Right hindlimb (tissue), 1 donor: ENCODE results near the gene KSR1.
A peak's percentile ranks its signal among the peaks of the same experiment; 100 is the strongest.

Experiments
- DNase-seq: peaks from one replicate; pipeline ENCODE4 v3.0.0-alpha.2; 2018

The KSR1 gene

DNA sequence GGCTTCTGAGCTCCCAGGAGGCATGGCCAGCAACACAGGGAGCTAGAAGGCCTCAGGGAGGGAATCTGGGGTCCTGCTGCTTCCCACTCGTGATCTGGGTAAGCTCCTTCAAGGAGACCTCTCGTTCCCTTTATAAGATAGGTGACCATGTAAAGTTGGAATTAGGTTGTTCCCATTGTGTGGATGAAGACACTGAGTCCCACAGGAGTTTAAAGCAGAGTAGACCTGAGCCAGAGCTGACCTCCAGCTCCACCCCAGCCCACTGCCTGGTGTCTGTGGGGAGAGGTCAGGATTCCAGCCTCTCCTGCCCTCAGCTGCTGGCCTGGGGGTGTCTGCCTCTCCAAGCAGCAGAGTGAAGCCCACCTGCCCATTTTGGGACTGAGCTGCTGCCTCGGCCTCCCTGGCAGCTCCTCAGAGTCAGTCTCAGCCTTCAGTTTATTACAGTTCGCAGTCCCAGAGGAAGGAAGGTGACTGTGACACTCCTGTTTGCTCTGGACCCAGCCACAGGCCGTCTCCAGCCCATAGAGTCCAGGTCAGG lies 141.6 kb downstream of the KSR1 start:
- DNase-seq, result no peak

GRCh38 chr17:27598337-27599050 lies 142.2 kb downstream of the KSR1 start:
- DNase-seq, result no peak

DNA sequence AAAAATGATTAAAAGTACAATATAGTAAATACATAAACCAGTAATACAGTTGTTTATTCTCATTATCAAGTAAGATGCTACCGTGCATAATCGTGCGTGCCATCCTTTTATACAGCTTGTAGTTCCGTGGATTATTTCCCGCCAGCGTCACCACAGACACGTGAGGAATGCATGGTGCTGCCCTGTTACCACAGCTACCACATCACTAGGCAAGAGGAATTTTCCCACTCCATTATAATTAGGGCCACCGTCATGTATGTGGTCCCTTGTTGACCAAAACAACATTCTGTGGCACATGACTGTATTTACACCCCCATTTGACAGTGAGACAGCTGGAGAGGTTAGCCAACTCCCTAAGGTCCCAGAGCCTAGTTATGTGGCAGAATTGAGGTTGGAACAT lies 144.2 kb downstream of the KSR1 start:
- no peak for DNase-seq

DNA sequence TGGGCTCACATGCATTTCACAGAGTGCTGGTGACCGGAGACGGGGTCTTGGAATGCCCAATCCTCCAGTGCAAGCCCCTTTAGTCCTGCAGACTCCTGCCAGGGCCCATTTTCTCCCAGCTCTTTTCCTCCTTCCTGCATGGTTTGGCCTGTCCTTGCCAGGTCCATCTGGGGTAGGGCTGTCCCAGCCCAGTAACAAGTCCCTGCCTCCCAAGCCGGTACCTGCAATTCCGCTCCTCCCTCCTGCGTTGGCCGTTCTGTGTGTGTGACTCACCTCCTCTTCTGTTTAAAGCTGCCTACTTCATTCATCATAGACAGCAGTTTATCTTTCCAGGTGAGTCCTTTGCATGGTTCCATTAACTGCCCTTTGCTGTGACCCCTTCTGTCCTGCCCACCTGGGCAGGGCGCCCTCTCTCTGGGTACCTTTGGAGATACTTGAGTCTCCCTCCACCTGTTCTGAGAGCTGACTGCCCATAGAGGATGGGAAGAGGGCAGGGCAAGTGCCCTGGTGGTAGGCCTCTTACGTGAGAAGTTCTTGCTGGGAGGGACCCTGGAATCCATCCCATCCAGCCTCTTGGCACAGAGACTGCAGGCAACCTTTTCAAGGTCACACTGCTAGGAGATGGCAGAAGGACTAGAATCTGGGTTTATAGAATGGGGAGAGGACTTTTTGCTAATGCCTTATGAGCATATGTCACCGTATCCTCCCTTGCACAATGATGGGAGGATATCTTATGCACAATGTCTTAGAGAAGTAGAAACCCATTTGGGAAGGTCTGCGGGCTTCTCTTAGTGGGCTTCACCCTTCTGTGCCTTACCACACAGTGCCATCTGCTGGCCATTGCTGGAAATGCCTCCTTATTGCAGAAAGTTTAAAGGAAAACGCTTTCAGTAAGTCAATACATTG lies 145.1 kb downstream of the KSR1 start:
- DNase-seq, result peak; percentile 83

DNA sequence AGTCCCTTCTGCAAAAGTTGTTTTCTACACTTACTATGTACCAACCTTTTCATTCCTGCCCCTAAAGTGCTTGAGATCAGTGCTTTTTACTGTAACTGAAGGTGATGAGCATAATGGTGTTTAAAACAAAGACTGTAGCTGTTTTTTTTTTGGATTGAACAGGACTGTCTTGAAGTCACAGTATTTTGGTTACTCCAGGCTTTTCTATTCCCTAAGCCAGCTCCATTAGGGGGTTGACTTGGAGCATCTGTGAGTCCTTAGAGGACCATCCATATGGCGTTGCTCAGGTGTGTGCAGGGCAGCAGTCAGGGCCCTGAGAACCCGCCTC lies 145.7 kb downstream of the KSR1 start:
- DNase-seq, result no peak

- DNase-seq, result peak; percentile 74
Measured at GRCh38 chr17:27602721-27603420, 146.6 kb downstream of the KSR1 start.

DNA sequence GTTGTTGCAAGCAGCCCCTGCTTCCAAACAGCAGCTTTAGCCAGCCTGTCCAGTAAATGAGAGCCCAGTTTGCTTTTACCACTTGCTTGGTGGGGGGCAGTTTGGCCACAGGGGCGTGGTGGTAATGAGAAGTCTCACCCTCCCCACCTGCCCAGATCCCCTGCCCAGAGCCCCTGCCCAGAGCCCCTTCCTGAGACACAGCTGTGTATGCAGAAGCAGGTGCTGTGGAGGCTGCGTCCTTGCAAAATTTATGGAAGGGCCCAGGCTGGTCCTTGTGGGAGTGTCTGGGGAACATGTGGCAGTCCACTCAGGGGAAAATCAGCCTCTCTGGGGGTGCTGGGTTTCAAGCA lies 147.1 kb downstream of the KSR1 start:
- DNase-seq, result no peak

DNA sequence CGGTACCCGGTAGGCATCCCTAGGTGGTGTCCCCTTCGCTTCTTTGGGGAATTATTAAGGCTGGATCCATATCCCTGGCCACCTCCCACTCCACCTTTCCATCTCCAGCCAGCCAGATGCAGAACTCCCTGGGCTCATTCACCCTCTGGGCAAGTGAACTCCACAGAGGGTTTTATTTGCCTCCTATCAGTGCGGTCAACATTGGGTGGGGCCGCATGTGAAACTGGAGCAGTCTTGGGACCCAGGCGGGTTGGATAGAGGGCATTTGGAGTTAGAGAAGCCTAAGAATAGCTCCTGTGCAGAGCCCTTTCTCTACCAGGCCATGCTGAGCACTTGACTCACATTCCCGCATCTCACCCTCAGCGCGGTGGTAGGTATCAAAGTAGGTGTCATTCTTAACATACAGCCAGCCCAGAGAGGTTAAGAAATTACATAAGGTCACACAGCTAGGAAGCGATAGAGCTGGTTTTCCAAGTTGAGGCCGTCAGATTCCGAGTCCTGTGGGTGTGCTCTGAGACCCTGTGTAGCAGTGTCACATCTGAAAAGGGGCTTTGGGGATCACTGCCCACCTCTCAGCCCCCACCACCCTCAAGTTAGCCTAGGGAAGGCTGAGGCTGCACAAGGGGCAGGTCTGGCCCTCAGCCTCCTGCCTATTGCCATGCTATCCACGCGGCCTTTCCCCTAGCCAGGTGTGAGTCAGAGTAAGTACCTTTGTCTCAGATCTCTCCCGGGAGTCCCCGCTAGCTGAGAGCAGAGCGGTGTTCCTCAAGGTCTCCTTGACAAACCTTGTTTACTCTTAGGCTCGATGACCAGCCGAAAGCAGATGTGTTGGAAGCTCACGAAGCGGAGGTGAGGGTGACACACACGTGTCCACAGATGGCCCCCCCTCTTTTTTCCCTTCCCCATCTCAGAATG lies 147.9 kb downstream of the KSR1 start:
- DNase-seq, result no peak

- no peak for DNase-seq
Measured at GRCh38 chr17:27605409-27605808, 149.2 kb downstream of the KSR1 start.

DNA sequence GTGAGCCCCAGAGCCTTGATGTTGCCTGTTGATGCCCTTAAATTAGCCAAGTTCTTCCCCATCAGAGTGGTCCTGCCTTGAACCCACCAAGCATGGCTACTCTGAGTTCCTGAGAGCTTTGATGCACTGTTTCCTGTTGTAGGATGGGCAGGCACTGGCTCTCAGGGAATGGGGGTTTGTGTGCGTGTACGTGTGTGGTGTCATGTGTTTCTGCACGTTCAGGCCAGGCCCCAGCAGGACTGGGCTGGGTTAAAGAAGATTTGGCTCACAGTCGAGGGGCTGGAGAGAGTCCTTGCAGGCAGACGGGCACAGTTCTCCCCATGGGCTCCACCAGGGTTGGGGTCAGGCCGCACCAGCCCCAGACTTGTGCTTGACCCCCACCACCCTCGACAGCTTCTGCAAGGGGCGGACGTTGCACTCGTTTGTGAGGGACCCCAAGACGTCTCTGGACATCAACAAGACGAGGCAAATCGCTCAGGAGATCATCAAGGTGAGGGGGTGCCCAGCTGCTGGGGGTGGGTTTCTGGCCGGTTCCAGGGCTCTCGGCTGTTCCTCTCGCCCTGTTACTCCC lies 151.4 kb downstream of the KSR1 start:
- DNase-seq, result no peak

DNA sequence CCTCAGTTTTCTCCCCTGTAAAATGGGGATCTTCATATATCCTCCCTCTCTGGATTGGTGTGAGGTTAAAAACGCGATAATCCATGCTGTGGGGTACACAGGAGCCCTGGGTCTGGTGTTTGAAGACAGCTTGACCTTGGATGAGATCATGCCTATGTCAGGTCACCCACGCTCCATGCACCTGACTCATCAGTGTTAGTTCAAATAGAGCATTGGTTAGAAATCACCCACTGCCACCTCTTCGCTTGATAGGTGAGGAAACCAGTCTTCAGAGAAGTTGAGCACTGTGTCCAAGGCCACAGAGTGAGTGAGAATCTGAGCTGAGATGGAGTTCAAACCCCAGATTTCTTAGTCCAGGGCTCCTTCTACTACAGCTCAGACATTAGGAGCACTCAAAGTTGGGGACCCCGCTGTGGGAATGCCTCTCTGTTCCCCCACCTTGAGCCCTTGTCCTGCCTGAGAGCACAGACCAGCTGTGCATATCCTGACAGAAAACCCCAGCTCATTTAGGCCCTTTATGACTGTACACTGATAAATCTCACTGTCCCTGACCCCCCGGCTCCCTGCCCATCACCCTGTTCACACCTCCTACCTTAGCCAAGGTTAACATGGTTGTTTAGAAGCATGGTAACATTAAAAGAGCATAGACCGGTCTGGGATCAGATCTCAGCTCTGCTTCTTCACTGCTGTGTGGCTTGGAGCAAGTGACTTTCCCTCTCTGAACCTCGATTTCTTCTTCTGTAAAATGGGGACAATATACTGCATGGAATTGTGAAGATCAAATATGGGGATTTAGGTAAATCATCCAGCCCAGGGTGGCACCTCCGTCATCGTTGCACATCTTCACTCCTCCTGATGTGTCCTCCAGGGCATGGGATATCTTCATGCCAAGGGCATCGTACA lies 152.3 kb downstream of the KSR1 start:
- no peak for DNase-seq

GRCh38 chr17:27609611-27610303 lies 153.5 kb downstream of the KSR1 start:
- no peak for DNase-seq

- DNase-seq, result no peak
Measured at GRCh38 chr17:27610304-27610677, 154.0 kb downstream of the KSR1 start.

GRCh38 chr17:27612160-27612770 lies 156.0 kb downstream of the KSR1 start:
- DNase-seq, result no peak

GRCh38 chr17:27613433-27613832 lies 157.2 kb downstream of the KSR1 start:
- DNase-seq, result no peak

DNA sequence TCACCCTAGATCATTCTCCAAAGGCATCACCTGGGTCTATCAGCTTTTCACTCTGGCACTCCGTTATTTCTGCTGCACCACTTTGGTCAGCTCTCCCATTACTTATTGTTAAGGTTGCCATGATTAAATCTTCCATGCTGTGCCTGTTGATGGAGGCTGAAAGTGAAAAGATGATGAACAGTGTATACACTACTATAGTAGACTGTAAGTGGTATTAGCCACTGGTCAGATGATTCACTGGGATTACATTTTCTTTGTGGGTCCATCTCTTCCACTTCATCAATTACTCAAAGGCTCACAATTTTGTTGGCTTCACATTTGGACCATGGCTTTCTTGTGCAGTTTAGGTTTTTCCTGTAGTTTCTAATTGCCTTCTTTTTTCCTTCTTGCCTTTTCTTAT lies 158.9 kb downstream of the KSR1 start:
- no peak for DNase-seq

DNA sequence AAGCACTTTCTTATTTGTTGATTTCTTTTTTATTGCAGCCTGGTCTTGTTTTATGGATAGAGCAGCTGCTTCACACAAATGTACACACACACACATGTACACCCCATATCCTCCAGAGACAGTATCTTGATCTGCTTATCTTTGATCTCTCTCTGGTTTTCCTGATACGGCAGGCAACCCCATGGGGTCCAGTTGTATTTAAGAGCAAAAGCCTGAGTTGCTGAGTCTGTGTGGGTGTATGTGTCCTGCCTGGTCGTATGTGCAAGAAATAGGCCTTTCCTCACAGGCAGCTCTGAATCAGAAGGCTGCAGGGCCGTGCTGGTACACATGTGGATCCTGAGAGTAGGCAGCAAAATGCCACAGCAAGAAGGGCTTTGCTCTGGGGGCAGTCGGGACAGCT lies 160.2 kb downstream of the KSR1 start:
- no peak for DNase-seq

DNA sequence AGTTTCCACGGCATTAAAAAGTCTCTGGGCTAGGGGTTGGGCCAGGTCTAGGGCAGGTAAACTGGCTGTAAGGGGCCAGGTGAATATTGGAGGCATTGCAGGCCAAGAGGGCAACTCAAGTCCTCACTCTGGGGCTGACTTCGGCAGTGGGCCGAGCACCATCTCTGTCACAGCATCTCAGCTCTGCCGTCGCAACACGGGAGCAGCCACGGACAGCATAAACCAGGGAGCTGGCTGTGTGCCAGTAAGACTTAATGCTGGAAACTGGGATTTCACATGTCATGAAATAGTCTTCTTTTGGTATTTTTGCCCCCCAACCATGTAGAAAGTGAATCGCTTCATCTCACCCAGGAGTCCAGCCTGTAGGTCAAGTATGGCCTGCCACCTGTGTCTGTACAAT lies 162.2 kb downstream of the KSR1 start:
- DNase-seq, result no peak

DNA sequence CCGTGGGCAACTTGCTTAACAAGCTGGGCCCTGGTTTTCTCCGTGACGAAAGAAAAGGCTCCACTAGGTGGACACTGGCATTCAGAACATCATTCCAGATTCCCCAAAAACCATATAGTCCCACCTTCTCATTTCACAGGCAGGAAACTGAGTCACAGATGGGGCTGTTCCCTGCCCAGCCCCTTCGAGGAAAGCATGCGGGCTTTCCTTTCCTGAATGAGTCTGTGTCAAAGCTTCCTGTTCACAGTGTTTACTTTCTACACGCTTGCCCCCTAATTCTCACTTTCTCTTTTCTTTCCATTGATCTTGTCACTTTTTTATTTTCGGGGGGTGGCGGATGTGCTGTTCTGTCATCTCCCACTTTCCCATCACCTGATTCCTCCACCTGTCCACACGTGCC lies 164.5 kb downstream of the KSR1 start:
- DNase-seq, result no peak

GRCh38 chr17:27621536-27621935 lies 165.3 kb downstream of the KSR1 start:
- DNase-seq, result no peak
